CD4-positive, alpha-beta T cell (primary cell): ENCODE results near the gene RXFP2. TPM values are rescaled to one million over a fixed set of nuclear protein-coding genes. Genes with fewer than 3 reads are reported as not detected.

ENCODE experiments used
- ATAC-seq: fragments of 200-7000 bp; cut with Tn5 transposase; one replicate; pipeline ENCODE4 v1.10.0; 2022; ENCODE audit warnings: mild to moderate bottlenecking; ENCODE audit not compliant: poor library complexity
- CTCF ChIA-PET: fragments of 350-600 bp; sonication (Branson Sonifier 250); formaldehyde crosslinking; loops from one replicate; lab custom pipeline; 2021; ENCODE audit warnings: antibody characterized with exemption, inconsistent platforms; lab: Charles Lee
- POLR2A ChIA-PET: fragments of 350-600 bp; sonication (Branson Sonifier 250); formaldehyde crosslinking; loops from one replicate; lab custom pipeline; 2021; ENCODE audit warnings: antibody characterized with exemption, inconsistent platforms; lab: Charles Lee
- DNase-seq, 14 experiments: peaks; one replicate each; pipeline ENCODE4 v3.0.0-alpha.2; 2013 to 2020; ENCODE audit warnings: mixed read lengths in 2 of 14
- H3K27ac ChIP-seq, 2 donors: one replicate each; pipeline versions ENCODE4 v1.5.1 to v1.7.0; 2013; ENCODE audit warnings: low read length in 2 of 2, low read depth in 1 of 2, mild to moderate bottlenecking in 1 of 2
- H3K27me3 ChIP-seq, 2 experiments: 1 replicate in 1 of 2; 2 replicates in 1 of 2; pipeline versions ENCODE4 v1.6.1 to v1.7.0; 2013; ENCODE audit warnings: low read length in 2 of 2, control low read depth in 1 of 2, mild to moderate bottlenecking in 1 of 2, moderate library complexity in 1 of 2; ENCODE audit not compliant: insufficient read depth in 2 of 2, control insufficient read depth in 1 of 2
- H3K36me3 ChIP-seq: one replicate; pipeline ENCODE4 v1.6.1; 2013; ENCODE audit warnings: low read length, control low read depth; ENCODE audit not compliant: insufficient read depth
- H3K4me1 ChIP-seq: one replicate; pipeline ENCODE4 v1.6.1; 2013; ENCODE audit warnings: low read length, control low read depth; ENCODE audit not compliant: insufficient read depth
- H3K4me3 ChIP-seq: one replicate; pipeline ENCODE4 v1.5.1; 2013; ENCODE audit warnings: mild to moderate bottlenecking, low read length, moderate library complexity
- H3K9me3 ChIP-seq, 2 experiments: 1 replicate in 1 of 2; 2 replicates in 1 of 2; pipeline versions ENCODE4 v1.6.1 to v1.7.0; 2013; ENCODE audit warnings: low read length in 2 of 2, mild to moderate bottlenecking in 2 of 2, control low read depth in 1 of 2, moderate library complexity in 1 of 2; ENCODE audit not compliant: control insufficient read depth in 1 of 2, insufficient read depth in 1 of 2
- H3K27ac Mint-ChIP-seq: one replicate; pipeline ENCODE4 v1.8.0; 2020; ENCODE audit warnings: mixed read lengths
- H3K27me3 Mint-ChIP-seq: one replicate; pipeline ENCODE4 v1.8.0; 2021; ENCODE audit warnings: mixed read lengths
- H3K36me3 Mint-ChIP-seq: one replicate; pipeline ENCODE4 v1.8.0; 2021; ENCODE audit warnings: low read depth, mixed read lengths
- H3K4me1 Mint-ChIP-seq: one replicate; pipeline ENCODE4 v1.8.0; 2021; ENCODE audit warnings: low read depth, mixed read lengths
- H3K4me3 Mint-ChIP-seq: one replicate; pipeline ENCODE4 v1.8.0; 2020; ENCODE audit warnings: mild to moderate bottlenecking, mixed read lengths
- H3K9me3 Mint-ChIP-seq: one replicate; pipeline ENCODE4 v1.8.0; 2020; ENCODE audit warnings: mixed read lengths
- intact Hi-C, 2 experiments: fragments of 100-400 bp; cut with DNase I in 1 of 2; cut with micrococcal nuclease in 1 of 2; formaldehyde crosslinking; loops; one replicate each; pipeline versions ENCODE4 v1.15.1 to v1.9.0; 2023 to 2025; cut with DNase I, micrococcal nuclease
- total RNA-seq, 174 experiments: library from RNA in 2 of 174; stranded (reverse) in 2 of 174; gene quantifications; one replicate each; pipeline ENCODE4 v1.2.3 and lab custom pipeline; 2021 to 2026
- TF ChIP-seq, protein P1 (sequence below): fragments of 200-600 bp; IDR thresholded peaks from one replicate; pipeline ENCODE4 v1.8.0; 2022; ENCODE audit warnings: antibody characterized with exemption, mild to moderate bottlenecking

Gene RXFP2
- total RNA-seq, 2 experiments from 2014 or later = not detected

DNA sequence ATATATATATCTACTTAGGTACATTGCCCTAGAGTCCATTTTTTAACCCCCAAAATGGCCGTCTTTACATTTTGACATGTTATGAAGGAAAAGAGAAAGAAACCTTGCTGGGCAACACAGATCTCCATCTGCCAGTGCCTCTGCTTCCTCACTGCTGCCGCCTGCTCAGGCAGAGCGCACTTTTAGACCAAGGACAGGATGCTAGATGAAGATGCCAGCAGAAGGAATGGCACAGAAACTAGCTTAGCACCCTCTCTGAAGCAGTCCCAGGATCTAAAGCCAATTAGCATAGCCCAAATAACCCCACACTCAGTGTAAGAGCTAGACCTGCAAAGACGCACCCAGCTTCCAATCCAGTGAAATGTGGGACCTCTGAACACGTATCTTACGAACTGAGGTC is 111.9 kb downstream of the RXFP2 start:
- intact Hi-C loops = no loop called here
- Histone ChIP-seq H3K4me1 (peaks cover 7% of the 10 kb centered on the region), H3K9me3 (no peaks in the 10 kb centered on the region), H3K27ac (no peak overlapping the region), H3K27me3 (peaks cover 0 to 10% of the 10 kb centered on the region in 2 experiments), H3K36me3 (no peaks in the 10 kb centered on the region), H3K4me3 (no peak overlapping the region)
- Mint-ChIP-seq H3K4me1 (peaks cover 16% of the 10 kb centered on the region), H3K4me3 (no peak overlapping the region), H3K27me3 (peaks cover 17% of the 10 kb centered on the region), H3K36me3 (no peaks in the 10 kb centered on the region), H3K27ac (no peak overlapping the region), H3K9me3 (no peaks in the 10 kb centered on the region)
- ATAC-seq (no peak), DNase-seq (no peak)
- TF ChIP-seq, protein P1, sequence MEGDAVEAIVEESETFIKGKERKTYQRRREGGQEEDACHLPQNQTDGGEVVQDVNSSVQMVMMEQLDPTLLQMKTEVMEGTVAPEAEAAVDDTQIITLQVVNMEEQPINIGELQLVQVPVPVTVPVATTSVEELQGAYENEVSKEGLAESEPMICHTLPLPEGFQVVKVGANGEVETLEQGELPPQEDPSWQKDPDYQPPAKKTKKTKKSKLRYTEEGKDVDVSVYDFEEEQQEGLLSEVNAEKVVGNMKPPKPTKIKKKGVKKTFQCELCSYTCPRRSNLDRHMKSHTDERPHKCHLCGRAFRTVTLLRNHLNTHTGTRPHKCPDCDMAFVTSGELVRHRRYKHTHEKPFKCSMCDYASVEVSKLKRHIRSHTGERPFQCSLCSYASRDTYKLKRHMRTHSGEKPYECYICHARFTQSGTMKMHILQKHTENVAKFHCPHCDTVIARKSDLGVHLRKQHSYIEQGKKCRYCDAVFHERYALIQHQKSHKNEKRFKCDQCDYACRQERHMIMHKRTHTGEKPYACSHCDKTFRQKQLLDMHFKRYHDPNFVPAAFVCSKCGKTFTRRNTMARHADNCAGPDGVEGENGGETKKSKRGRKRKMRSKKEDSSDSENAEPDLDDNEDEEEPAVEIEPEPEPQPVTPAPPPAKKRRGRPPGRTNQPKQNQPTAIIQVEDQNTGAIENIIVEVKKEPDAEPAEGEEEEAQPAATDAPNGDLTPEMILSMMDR = no peak
- CTCF ChIA-PET = no interaction called here
- POLR2A ChIA-PET = interaction anchor here (0.9 kb wide), 1 partner anchor 14 kb away, joined by 3 read pairs; no protein-coding TSS in a partner anchor
